GM12891 (cell line): ENCODE data around the gene SAE1.

Experiments
- DNase-seq: peaks from one replicate; pipeline ENCODE4 v3.0.0; 2011; ENCODE audit warnings: low spot score; ENCODE audit not compliant: insufficient read length
- FAIRE-seq: peaks from 2 replicates; lab custom pipeline; 2011; peaks lifted over from hg19 to GRCh38; lab: Jason Lieb, UNC
- PAX5 ChIP-seq: IDR thresholded peaks from 2 replicates; pipeline ENCODE4 v1.6.1; 2011; ENCODE audit warnings: low read length, moderate library complexity, mild to moderate bottlenecking; ENCODE audit not compliant: insufficient read depth, severe bottlenecking
- POLR2A ChIP-seq: IDR thresholded peaks from 2 replicates; pipeline ENCODE4 v1.6.1; 2011; ENCODE audit warnings: low read depth, low read length, control low read depth
- POLR2AphosphoS5 ChIP-seq: IDR thresholded peaks from 2 replicates; pipeline ENCODE4 v1.6.1; 2011; ENCODE audit warnings: low read depth, low read length, control low read depth
- POU2F2 ChIP-seq: IDR thresholded peaks from 2 replicates; pipeline ENCODE4 v1.6.1; 2011; ENCODE audit warnings: low read depth, mild to moderate bottlenecking, control low read depth, low read length, moderate library complexity
- SPI1 ChIP-seq: IDR thresholded peaks from 2 replicates; pipeline ENCODE4 v1.6.1; 2011; ENCODE audit warnings: low read depth, low read length, control low read depth
- TAF1 ChIP-seq: IDR thresholded peaks from 2 replicates; pipeline ENCODE4 v1.6.1; 2011; ENCODE audit warnings: low read depth, low read length, control low read depth

Gene SAE1

DNA sequence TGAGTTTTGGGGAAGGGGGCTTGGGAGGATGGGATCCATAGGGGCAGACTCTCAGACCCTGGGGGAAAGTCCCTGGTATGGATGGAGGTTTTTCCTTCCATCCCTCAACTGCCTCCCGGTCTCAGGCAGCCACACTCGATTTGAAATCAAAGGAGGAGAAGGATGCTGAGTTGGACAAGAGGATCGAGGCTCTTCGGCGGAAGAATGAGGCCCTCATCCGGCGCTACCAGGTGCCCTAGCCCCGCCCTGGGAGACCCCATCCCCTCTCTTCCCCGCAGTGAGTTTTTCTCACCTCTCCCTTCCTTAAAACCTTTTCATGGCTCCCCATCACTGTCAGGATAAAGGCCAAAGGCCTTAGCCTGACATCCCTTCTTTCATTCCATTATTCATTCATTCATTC is 127.8 kb downstream of the SAE1 start:
- no peak for DNase-seq
- no peak for FAIRE-seq
- no peak for TF ChIP-seq POLR2A
- TF ChIP-seq TAF1 = no peak
- no peak for TF ChIP-seq POU2F2
- TF ChIP-seq SPI1 = no peak
- TF ChIP-seq PAX5 = no peak
- no peak for TF ChIP-seq POLR2AphosphoS5

DNA sequence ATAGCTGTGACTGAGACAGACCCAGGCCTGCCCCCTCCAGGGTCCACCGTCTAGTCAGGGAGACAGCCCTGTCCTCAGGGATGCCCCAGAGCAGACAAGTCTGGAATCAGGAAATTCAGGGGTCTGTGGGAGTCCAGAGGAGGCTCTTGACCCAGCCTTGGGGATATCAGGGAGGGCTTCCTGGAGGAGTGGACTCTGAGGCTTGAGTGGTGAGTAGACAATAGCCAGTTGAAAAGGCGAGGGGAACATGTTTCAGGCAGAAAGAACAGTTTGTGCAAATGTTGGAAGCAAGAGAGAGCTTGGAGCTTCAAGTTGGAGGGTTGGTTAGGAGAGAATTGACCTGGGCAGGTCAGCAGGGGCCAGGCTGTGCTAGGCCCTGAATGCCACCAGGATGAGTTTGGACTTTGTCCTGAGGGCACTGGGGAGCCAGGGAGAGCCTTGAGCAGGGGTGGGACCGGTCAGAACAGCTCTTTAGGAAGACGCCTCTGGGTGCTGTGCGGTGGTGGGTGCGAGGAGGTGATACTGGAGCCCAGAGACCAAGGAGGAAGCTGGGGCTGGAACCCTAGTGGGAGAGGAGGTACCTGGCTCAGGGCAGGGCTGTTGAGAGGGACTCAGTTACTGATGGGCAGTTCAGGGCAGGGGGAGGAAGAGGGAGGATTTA is 128.4 kb downstream of the SAE1 start:
- DNase-seq = no peak
- no peak for TF ChIP-seq SPI1
- no peak for TF ChIP-seq POLR2AphosphoS5
- TF ChIP-seq POU2F2 = no peak
- TF ChIP-seq TAF1 = no peak
- TF ChIP-seq POLR2A = no peak
- TF ChIP-seq PAX5 = no peak
- FAIRE-seq = no peak
